Body of pancreas (tissue), 4 donors: ENCODE measurements around the gene CTIF.

Source experiments
- POLR2A ChIP-seq, 3 donors: fragments of 450-650 bp; IDR thresholded peaks; one replicate each; pipeline ENCODE4 v1.6.1; 2016; ENCODE audit warnings: antibody characterized with exemption in 3 of 3, mild to moderate bottlenecking in 2 of 3
- TF ChIP-seq, protein P1 (sequence below), 7 experiments: fragments of 450-650 bp in 4 of 7; fragments of 200-600 bp in 3 of 7; sonication (generic) in 3 of 7; IDR thresholded peaks; one replicate each; pipeline ENCODE4 v1.5.1; 2016 to 2019; ENCODE audit warnings: antibody characterized with exemption in 7 of 7

DNA sequence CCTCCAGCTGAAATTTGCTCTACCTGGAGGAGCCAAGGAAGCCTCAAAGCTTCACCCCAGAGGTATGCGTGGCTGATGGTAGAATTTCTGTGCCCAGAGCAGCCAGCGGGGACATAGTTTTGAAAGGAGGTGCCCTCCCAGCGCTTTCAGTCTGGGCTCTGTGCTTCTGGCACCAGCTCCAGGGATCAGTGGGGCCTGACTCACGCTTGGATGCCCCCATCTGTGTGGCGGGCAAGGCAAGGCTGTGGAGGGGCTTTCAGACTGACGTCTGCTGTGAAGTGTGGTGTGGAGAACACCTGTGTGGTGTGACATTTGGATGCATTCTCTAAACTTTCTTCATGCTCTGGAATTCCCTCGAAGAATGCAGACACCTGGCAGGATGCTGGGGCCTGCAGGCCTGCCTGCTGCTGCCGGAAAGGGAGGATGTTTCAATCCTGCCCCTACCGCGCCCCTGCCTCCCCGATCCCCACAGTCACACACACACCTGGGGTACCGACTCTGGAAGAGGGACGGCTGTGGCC is 84.1 kb downstream of the CTIF start:
- TF ChIP-seq, protein P1, sequence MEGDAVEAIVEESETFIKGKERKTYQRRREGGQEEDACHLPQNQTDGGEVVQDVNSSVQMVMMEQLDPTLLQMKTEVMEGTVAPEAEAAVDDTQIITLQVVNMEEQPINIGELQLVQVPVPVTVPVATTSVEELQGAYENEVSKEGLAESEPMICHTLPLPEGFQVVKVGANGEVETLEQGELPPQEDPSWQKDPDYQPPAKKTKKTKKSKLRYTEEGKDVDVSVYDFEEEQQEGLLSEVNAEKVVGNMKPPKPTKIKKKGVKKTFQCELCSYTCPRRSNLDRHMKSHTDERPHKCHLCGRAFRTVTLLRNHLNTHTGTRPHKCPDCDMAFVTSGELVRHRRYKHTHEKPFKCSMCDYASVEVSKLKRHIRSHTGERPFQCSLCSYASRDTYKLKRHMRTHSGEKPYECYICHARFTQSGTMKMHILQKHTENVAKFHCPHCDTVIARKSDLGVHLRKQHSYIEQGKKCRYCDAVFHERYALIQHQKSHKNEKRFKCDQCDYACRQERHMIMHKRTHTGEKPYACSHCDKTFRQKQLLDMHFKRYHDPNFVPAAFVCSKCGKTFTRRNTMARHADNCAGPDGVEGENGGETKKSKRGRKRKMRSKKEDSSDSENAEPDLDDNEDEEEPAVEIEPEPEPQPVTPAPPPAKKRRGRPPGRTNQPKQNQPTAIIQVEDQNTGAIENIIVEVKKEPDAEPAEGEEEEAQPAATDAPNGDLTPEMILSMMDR (IDR thresholded peaks at IDR 0.05) = no peak
- TF ChIP-seq POLR2A (IDR thresholded peaks at IDR 0.05) = no peak
